Sigmoid colon (tissue), 3 donors: Measurements from ENCODE around the gene ADAMTS10.

Experiments used
- POLR2A ChIP-seq, 2 donors: fragments of 450-650 bp; IDR thresholded peaks; one replicate each; pipeline ENCODE4 v1.6.1; 2016; ENCODE audit warnings: antibody characterized with exemption in 2 of 2, mild to moderate bottlenecking in 2 of 2, moderate library complexity in 2 of 2
- TF ChIP-seq, protein P1 (sequence below), 4 experiments: fragments of 450-650 bp in 3 of 4; fragments of 200-600 bp in 1 of 4; IDR thresholded peaks; one replicate each; pipeline ENCODE4 v1.5.1; 2016 to 2019; ENCODE audit warnings: antibody characterized with exemption in 4 of 4, mild to moderate bottlenecking in 3 of 4, moderate library complexity in 2 of 4

- TF ChIP-seq, protein P1, sequence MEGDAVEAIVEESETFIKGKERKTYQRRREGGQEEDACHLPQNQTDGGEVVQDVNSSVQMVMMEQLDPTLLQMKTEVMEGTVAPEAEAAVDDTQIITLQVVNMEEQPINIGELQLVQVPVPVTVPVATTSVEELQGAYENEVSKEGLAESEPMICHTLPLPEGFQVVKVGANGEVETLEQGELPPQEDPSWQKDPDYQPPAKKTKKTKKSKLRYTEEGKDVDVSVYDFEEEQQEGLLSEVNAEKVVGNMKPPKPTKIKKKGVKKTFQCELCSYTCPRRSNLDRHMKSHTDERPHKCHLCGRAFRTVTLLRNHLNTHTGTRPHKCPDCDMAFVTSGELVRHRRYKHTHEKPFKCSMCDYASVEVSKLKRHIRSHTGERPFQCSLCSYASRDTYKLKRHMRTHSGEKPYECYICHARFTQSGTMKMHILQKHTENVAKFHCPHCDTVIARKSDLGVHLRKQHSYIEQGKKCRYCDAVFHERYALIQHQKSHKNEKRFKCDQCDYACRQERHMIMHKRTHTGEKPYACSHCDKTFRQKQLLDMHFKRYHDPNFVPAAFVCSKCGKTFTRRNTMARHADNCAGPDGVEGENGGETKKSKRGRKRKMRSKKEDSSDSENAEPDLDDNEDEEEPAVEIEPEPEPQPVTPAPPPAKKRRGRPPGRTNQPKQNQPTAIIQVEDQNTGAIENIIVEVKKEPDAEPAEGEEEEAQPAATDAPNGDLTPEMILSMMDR (IDR thresholded peaks at IDR 0.05) = peak in 3 of 4 experiments; percentile 78 to 92 (median 81)
- TF ChIP-seq POLR2A (IDR thresholded peaks at IDR 0.05) = no peak
These were observed 31.8 kb downstream of the ADAMTS10 start for GRCh38 chr19:8578642-8579265.
